Measurements from ENCODE around the gene FAM156B.
"Not testable (repeated sequence)": the region's sequence is repeated elsewhere in the genome, so short reads cannot be mapped to it uniquely, and the experiment has no call there.

The FAM156B gene

GRCh38 chrX:52896855-52897709 is at the start of gene FAM156B:
FAM156B (plus strand) TSS chrX:52897330; CDS start chrX:52907226, 9,896 bp downstream.
- not testable (repeated sequence) for DNase-seq

GRCh38 chrX:52852110-52852860 is 44.8 kb upstream of the FAM156B start:
- DNase-seq = no peak

- DNase-seq = not testable (repeated sequence)
These were observed 40.1 kb upstream of the FAM156B start for GRCh38 chrX:52856991-52857525.

- DNase-seq = no peak
These were observed 31.7 kb upstream of the FAM156B start for GRCh38 chrX:52865343-52865998.

GRCh38 chrX:52867610-52868348 is 29.4 kb upstream of the FAM156B start, which contains the start of gene XAGE3:
XAGE3 (minus strand) TSS chrX:52868083; CDS start chrX:52867133, 950 bp downstream.
- DNase-seq = no peak

- DNase-seq = no peak
These were observed 27.1 kb upstream of the FAM156B start for GRCh38 chrX:52870046-52870445.

- DNase-seq = not testable (repeated sequence)
These were observed 23.3 kb upstream of the FAM156B start for GRCh38 chrX:52873825-52874224.

GRCh38 chrX:52874661-52875060 is 22.5 kb upstream of the FAM156B start:
- no peak for DNase-seq

GRCh38 chrX:52875436-52875835 is 21.7 kb upstream of the FAM156B start:
- not testable (repeated sequence) for DNase-seq

- DNase-seq = not testable (repeated sequence)
These were observed 20.7 kb upstream of the FAM156B start for GRCh38 chrX:52876386-52876785.

- not testable (repeated sequence) for DNase-seq
These were observed 9.7 kb upstream of the FAM156B start for GRCh38 chrX:52887459-52887858.

GRCh38 chrX:52888090-52888489 is 9.0 kb upstream of the FAM156B start:
- not testable (repeated sequence) for DNase-seq

GRCh38 chrX:52896438-52896837 is 692 bp upstream of the FAM156B start:
- not testable (repeated sequence) for DNase-seq

GRCh38 chrX:52905531-52905930 is 8.4 kb downstream of the FAM156B start:
- not testable (repeated sequence) for DNase-seq

- not testable (repeated sequence) for DNase-seq
These were observed 8.9 kb downstream of the FAM156B start for GRCh38 chrX:52906072-52906471.

GRCh38 chrX:52907137-52907536 is 10.0 kb downstream of the FAM156B start:
- not testable (repeated sequence) for DNase-seq

GRCh38 chrX:52907900-52908299 is 10.8 kb downstream of the FAM156B start:
- not testable (repeated sequence) for DNase-seq

GRCh38 chrX:52909313-52909969 is 12.3 kb downstream of the FAM156B start:
- DNase-seq = not testable (repeated sequence)

GRCh38 chrX:52913681-52914080 is 16.6 kb downstream of the FAM156B start:
- not testable (repeated sequence) for DNase-seq

GRCh38 chrX:52914704-52915103 is 17.6 kb downstream of the FAM156B start:
- not testable (repeated sequence) for DNase-seq

GRCh38 chrX:52923781-52924241 is 26.7 kb downstream of the FAM156B start:
- no peak for DNase-seq

Data from stimulated activated CD4-positive, alpha-beta T cell treated with anti-CD3 and anti-CD28 coated beads, Interleukin-12 subunit alpha, Interleukin-12 subunit beta, amount 100 ng/mL, for 4 hours (primary cell).